ENCODE data around the gene TBCK.

TBCK gene

GRCh38 chr4:106351016-106351415 is 35.0 kb upstream of the TBCK start:
- TF ChIP-seq CTCF (IDR thresholded peaks at IDR 0.05) = no peak

DNA sequence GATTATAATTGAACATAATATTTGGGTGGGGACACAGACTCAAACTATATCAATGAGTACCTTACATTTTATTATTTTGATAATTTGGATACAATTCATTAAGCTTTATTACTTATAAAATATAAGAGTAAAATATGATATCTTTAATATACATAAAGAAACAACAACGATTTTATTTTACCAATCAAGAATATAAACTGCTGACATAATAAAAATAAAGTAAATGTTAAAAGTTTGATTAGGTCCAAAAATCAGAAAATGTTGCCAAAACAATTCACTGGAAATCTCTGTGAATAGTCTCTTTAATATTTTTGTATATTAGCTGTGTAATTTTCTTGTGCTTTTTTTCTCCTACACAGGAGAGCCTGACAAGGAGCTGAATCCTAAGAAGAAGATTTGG is 31.2 kb upstream of the TBCK start:
- TF ChIP-seq CTCF (IDR thresholded peaks at IDR 0.05) = no peak

- TF ChIP-seq CTCF (IDR thresholded peaks at IDR 0.05) = no peak
Observed at GRCh38 chr4:106344647-106344970, 28.6 kb upstream of the TBCK start.

- TF ChIP-seq CTCF (IDR thresholded peaks at IDR 0.05) = no peak
Observed at GRCh38 chr4:106343865-106344646, 28.0 kb upstream of the TBCK start.

GRCh38 chr4:106340774-106341173 is 24.8 kb upstream of the TBCK start:
- no peak for TF ChIP-seq CTCF (IDR thresholded peaks at IDR 0.05)

DNA sequence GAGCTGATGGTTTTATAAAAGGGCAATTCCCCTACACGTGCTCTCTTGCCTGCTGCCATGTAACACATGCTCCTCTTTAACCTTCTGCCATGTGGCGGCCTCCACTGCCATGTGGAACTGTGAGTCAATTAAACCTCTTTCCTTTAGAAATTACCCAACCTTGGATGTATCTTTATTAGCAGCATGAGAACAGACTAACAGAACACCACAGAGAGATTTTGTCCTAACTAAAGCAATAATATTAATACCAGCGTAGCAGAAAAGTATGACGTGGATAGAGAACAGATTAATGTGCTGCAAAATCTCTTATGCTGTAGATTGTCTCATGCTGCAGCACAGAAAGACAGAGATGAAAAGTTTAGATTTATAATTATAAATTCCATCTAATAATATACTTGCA is 23.4 kb upstream of the TBCK start:
- TF ChIP-seq CTCF (IDR thresholded peaks at IDR 0.05) = no peak

DNA sequence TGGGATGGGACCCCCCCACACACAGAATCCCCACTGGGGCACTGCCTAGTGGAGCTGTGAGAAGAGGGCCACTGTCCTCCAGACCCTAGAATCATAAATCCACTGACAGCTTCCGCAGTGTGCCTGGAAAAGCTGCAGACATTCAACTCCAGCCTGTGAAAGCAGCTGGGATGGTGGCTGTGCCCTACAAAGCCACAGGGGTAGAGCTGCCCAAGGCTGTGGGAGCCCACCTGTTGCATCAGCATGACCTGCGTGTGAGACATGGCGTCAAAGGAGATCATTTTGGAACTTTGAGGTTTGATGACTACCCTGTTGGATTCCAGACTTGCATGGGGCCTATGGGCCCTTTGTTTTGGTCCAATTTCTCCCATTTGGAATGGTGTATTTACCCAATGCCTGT is 22.7 kb upstream of the TBCK start:
- TF ChIP-seq CTCF (IDR thresholded peaks at IDR 0.05) = no peak

DNA sequence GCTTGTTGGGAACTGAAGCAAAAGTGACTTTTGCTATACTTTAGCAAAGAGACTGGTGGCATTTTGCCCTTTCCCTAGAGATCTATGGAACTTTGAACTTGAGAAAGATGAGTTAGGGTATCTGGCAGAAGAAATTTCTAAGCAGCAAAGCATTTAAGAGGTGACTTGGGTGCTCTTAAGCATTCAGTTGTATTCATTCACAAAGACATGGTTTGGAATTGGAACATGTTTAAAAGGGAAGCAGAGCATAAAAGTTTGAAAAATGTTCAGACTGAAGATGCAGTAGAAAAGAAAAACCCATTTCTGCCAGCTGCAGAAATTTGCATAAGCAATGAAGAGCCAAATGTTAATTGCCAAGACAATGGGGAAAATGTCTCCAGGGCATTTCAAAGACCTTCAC is 21.9 kb upstream of the TBCK start:
- no peak for TF ChIP-seq CTCF (IDR thresholded peaks at IDR 0.05)
